ENCODE results near the gene SMIM24.

SMIM24 gene

DNA sequence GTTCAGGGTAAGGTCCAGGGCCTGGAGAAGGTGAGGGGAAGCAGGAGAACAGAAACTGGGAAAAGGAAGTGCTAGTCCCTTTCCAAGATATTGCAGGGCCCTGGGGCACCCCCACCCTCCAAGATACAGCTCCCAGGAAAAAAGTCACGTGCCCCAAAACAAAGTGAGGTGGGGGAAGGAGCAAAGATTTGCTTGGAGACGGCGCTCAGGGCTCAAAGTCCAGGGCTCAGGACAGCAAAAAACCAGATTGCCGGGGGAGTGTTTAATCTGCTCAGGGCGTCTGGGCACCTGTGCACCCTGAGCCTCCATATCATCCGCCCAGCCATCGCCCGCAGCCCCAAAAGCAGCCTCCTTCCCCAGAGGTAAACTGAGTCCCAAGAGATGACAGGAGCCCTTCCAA, 6.3 kb downstream of the SMIM24 start:
- no peak for DNase-seq (ENCODE audit: low read depth)

GRCh38 chr19:3471954-3472655, 8.2 kb downstream of the SMIM24 start:
- DNase-seq (ENCODE audit: low read depth), result no peak

- no peak for DNase-seq (ENCODE audit: low read depth)
Measured at GRCh38 chr19:3470500-3471128, 9.7 kb downstream of the SMIM24 start.

- DNase-seq (ENCODE audit: low read depth), result no peak
Measured at GRCh38 chr19:3469638-3470499, 10.5 kb downstream of the SMIM24 start.

DNA sequence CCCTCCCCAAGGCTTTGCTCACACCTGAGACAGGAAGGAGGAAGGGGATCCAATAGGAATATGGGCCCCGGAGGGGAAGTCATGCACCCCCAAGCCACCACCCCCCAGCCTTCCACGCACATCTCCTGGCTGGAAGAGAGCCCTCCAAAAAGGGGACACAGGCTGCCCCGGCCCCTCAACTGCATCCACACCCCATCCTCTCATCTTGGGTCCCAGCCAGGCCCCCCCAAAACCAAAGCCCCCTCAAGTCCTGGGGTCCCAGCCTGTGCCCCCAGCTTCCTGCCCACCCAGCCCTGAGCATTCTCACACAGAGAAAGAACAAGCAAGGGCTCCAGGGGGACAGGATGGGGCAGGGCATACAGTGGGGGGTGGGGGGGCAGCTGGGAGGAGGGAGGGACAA, 12.1 kb downstream of the SMIM24 start:
- DNase-seq (ENCODE audit: low read depth), result no peak

DNA sequence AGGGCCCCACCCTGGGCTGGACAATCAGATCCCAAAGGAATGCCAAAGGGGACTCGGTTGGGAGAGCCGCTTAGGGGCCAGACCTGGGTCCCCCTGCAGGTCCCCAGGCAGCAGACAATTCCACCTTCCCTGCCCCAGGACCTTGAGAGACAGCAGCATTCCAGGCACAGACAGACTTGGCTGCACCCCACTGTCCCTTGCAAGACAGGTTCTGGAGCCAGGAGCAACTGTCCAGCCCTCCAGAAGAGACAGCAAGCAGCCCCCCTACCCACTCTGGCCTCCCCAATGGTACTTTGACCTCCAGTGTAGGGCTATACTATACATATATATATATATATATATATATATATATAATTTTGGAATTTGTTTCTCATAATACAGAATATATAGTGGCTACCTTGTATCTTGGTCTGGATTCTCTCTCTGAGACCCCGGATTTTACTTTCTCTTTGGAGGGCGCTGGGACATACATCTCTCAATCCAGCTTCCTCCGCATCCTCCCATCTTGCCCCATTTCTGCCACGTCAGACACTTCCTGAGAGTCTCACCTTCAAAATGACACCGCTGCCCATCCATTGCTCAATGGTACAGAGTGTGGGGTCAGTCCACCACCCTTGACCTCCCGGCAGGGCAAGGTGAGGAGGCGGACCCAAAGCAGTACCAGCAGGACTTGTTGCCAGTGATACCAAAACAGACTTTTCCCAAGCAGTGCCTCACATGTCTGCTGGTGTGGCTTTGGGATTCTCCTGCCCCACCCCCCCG, 12.7 kb downstream of the SMIM24 start:
- DNase-seq (ENCODE audit: low read depth), result no peak

DNA sequence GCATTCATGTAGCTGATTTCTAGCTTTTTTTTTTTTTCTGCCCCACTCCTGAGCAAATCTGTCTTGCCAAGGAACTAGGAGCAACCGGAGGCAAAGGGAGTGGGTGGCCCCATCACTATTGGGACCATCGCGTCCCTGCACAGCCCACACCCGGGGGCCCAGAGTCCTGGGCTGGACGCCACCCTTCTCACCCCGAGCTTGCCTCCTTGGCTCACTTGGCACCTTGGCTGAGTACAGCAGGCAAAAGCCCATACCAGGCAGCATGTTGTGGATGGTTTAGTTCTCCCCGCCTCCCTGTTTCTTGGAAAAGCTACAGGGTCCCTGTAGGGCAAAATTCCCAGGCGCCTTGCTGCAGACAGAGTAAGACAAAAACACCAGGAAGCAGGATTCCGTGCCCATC, 13.7 kb downstream of the SMIM24 start:
- DNase-seq (ENCODE audit: low read depth), result no peak

- no peak for DNase-seq (ENCODE audit: low read depth)
Measured at GRCh38 chr19:3465552-3465951, 14.8 kb downstream of the SMIM24 start.

GRCh38 chr19:3464587-3465235, 15.6 kb downstream of the SMIM24 start:
- no peak for DNase-seq (ENCODE audit: low read depth)

GRCh38 chr19:3463714-3464586, 16.4 kb downstream of the SMIM24 start:
- no peak for DNase-seq (ENCODE audit: low read depth)

- DNase-seq (ENCODE audit: low read depth), result no peak
Measured at GRCh38 chr19:3462991-3463713, 17.2 kb downstream of the SMIM24 start.

- no peak for DNase-seq (ENCODE audit: low read depth)
Measured at GRCh38 chr19:3459965-3460582, 20.3 kb downstream of the SMIM24 start.

DNA sequence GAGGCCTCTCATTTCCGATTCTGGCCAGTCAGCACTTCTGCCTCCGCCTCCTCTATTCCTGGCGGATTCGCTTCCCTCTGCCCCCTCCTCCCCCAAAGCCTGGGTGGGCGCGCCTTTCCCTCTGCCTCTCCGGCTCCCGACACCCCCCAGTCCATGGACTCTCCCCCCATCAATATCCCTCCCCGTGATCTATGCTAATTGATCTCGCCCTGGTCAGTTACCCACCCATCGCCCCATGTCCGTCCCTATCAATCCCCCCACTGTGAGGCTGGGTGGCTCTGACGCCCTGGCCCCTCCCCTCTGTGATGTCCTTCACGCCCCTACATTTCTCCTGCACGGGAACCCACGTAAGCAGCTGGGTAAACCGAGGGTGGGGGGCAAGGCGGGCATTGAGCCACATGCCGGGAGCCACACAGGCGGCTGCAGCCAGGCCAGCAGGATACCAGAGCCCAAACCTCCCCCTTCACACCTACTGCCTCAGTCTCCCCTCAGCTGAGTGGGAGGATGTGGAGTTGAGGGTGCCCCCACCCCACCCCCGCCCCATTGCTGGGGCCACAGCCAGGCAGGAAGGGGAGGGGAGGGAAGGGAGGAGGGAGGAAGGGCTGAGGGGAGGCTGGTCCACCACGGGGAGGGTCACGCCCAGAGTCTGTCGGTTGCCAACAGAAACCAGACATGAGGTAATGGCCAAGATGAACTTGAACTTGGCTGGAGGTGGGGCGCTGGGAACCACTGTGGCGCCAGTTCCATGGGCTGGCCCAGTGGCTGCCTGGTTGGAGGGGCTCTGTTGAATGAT, 21.0 kb downstream of the SMIM24 start:
- DNase-seq (ENCODE audit: low read depth), result no peak

DNA sequence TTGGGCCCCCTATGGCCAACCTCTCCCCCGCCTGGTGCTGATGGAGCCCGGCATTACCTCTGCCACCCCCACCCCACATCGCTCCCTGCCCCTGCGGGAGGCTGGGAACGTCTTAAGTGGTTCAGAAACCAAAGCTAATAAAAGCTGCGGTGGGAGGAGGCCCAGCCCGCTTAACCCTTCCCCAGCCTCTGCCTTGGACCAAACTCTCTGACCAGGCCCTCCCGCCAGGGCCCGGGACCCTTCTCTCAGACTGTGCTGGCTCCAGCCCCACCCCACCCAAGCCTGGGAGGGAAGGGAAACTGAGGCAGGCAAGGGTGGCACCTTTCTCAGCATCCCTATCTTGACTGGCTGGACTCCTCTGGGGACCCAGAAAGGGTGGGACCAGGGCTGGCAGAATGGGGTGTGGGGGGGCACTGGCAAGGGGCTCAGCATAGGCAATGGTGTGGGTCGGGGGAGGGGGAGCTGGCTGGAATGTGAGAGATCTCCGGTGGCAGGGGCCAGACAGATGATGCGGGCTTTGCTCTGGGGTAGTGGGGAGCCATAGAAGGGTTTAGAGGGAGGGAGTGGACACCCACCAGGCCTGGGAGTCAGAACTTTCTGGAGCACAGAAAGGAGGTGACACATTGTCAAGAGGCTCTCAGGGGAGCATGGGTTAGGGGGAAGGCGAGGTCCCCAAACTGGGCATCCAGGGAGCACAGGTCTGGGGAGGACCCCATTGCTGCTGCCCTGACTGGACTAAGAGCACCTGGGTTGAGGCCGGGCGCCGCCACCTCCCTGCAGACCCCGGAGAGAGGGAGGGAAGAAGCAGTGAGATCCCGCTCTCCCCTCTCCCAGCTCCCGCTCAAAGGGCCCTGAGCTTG, 21.9 kb downstream of the SMIM24 start:
- DNase-seq (ENCODE audit: low read depth), result no peak

- DNase-seq (ENCODE audit: low read depth), result no peak
Measured at GRCh38 chr19:3457528-3458228, 22.6 kb downstream of the SMIM24 start.

GRCh38 chr19:3456925-3457527, 23.3 kb downstream of the SMIM24 start:
- DNase-seq (ENCODE audit: low read depth), result no peak

Data from T follicular helper cell (primary cell).